HEK293 (cell line): ENCODE measurements around the gene PHLDB3.
A peak's percentile ranks its signal among the peaks of the same experiment; 100 is the strongest.

Experiments used
- CTCF ChIA-PET: fragments of 350-600 bp; formaldehyde crosslinking; extraction: SDS; loops from one replicate; lab custom pipeline; 2021; ENCODE audit warnings: antibody characterized with exemption; lab: Yijun Ruan, JAX
- POLR2A ChIA-PET: fragments of 300-600 bp; formaldehyde crosslinking; extraction: SDS; loops from one replicate; lab custom pipeline; 2020; ENCODE audit warnings: antibody characterized with exemption, inconsistent platforms; lab: Yijun Ruan, JAX
- H3K27ac ChIP-seq: fragments of 200-500 bp; sonication (Bioruptor generic); 2 replicates; pipeline ENCODE4 v1.5.1; 2014; ENCODE audit warnings: low read depth, low read length, control low read depth, inconsistent platforms; ENCODE audit errors: extremely low read depth
- H3K36me3 ChIP-seq, 2 experiments: fragments of 200-500 bp in 1 of 2; sonication (Bioruptor generic) in 1 of 2; 1 replicate in 1 of 2; 2 replicates in 1 of 2; pipeline ENCODE4 v1.5.1; 2014 to 2017; ENCODE audit warnings: inconsistent platforms in 2 of 2, low read length in 2 of 2; ENCODE audit not compliant: control insufficient read depth in 2 of 2, insufficient read depth in 1 of 2
- H3K4me1 ChIP-seq: fragments of 200-500 bp; sonication (Bioruptor generic); 2 replicates; pipeline ENCODE4 v1.5.1; 2014; ENCODE audit warnings: mild to moderate bottlenecking, low read length, inconsistent platforms; ENCODE audit not compliant: control insufficient read depth, insufficient read depth
- H3K4me3 ChIP-seq: 2 replicates; pipeline ENCODE4 v1.5.1; 2011; ENCODE audit warnings: low read depth, mild to moderate bottlenecking, control low read depth, low read length, moderate library complexity
- H3K9me3 ChIP-seq: fragments of 200-500 bp; sonication (Bioruptor generic); 2 replicates; pipeline ENCODE4 v1.5.1; 2014; ENCODE audit warnings: low read depth, low read length, inconsistent platforms; ENCODE audit not compliant: control insufficient read depth, insufficient read depth
- GLIS1 ChIP-seq: fragments of 450-650 bp; formaldehyde crosslinking; IDR thresholded peaks from 2 replicates; pipeline ENCODE4 v1.5.1; 2016; ENCODE audit warnings: missing biosample characterization, missing genetic modification characterization
- HOXA7 ChIP-seq: sonication (generic); formaldehyde crosslinking; IDR thresholded peaks from 2 replicates; pipeline ENCODE4 v1.8.1; 2022; ENCODE audit warnings: missing genetic modification reagents, borderline replicate concordance
- HOXD13 ChIP-seq: sonication (generic); formaldehyde crosslinking; IDR thresholded peaks from 2 replicates; pipeline ENCODE4 v1.8.0; 2022; ENCODE audit warnings: missing genetic modification reagents, borderline replicate concordance
- IKZF3 ChIP-seq: fragments of 450-650 bp; IDR thresholded peaks from 2 replicates; pipeline ENCODE4 v1.5.0; 2018; ENCODE audit warnings: missing biosample characterization, mild to moderate bottlenecking, missing genetic modification characterization, moderate library complexity
- MYNN ChIP-seq: fragments of 450-650 bp; formaldehyde crosslinking; IDR thresholded peaks from 2 replicates; pipeline ENCODE4 v1.5.1; 2016; ENCODE audit warnings: missing biosample characterization, missing genetic modification characterization, borderline replicate concordance
- MZF1 ChIP-seq: fragments of 450-650 bp; formaldehyde crosslinking; IDR thresholded peaks from 2 replicates; pipeline ENCODE4 v1.5.1; 2017; ENCODE audit warnings: missing biosample characterization, missing genetic modification characterization, borderline replicate concordance
- SALL2 ChIP-seq: fragments of 450-650 bp; formaldehyde crosslinking; IDR thresholded peaks from 2 replicates; pipeline ENCODE4 v1.5.0; 2017; ENCODE audit warnings: missing biosample characterization, mild to moderate bottlenecking, missing genetic modification characterization, borderline replicate concordance
- SCRT1 ChIP-seq: fragments of 450-650 bp; formaldehyde crosslinking; IDR thresholded peaks from 2 replicates; pipeline ENCODE4 v1.5.1; 2016; ENCODE audit warnings: missing biosample characterization, missing genetic modification characterization, borderline replicate concordance
- SCRT2 ChIP-seq: fragments of 450-650 bp; formaldehyde crosslinking; IDR thresholded peaks from 2 replicates; pipeline ENCODE4 v1.5.1; 2016; ENCODE audit warnings: missing biosample characterization, missing genetic modification characterization
- SP7 ChIP-seq: fragments of 450-650 bp; formaldehyde crosslinking; IDR thresholded peaks from 2 replicates; pipeline ENCODE4 v1.5.1; 2016; ENCODE audit warnings: missing biosample characterization, missing genetic modification characterization
- ZBTB17 ChIP-seq: fragments of 450-650 bp; formaldehyde crosslinking; IDR thresholded peaks from 2 replicates; pipeline ENCODE4 v1.5.1; 2016; ENCODE audit warnings: missing biosample characterization, missing genetic modification characterization
- ZBTB6 ChIP-seq: fragments of 450-650 bp; formaldehyde crosslinking; IDR thresholded peaks from 2 replicates; pipeline ENCODE4 v1.5.1; 2017; ENCODE audit warnings: missing biosample characterization, missing genetic modification characterization
- ZFP41 ChIP-seq: fragments of 450-650 bp; formaldehyde crosslinking; IDR thresholded peaks from 2 replicates; pipeline ENCODE4 v1.5.1; 2016; ENCODE audit warnings: missing biosample characterization, missing genetic modification characterization, borderline replicate concordance
- ZNF175 ChIP-seq: fragments of 450-650 bp; formaldehyde crosslinking; IDR thresholded peaks from 2 replicates; pipeline ENCODE4 v1.5.1; 2016; ENCODE audit warnings: missing biosample characterization, missing genetic modification characterization
- ZNF2 ChIP-seq: fragments of 450-650 bp; formaldehyde crosslinking; IDR thresholded peaks from 2 replicates; pipeline ENCODE4 v1.5.1; 2016; ENCODE audit warnings: missing biosample characterization, missing genetic modification characterization
- ZNF335 ChIP-seq: fragments of 450-650 bp; formaldehyde crosslinking; conservative IDR thresholded peaks from 2 replicates; pipeline ENCODE4 v1.5.1; 2016; ENCODE audit warnings: missing biosample characterization, missing genetic modification characterization
- ZNF350 ChIP-seq: fragments of 450-650 bp; formaldehyde crosslinking; IDR thresholded peaks from 2 replicates; pipeline ENCODE4 v1.5.0; 2017; ENCODE audit warnings: missing biosample characterization, mild to moderate bottlenecking, missing genetic modification characterization
- ZNF366 ChIP-seq: fragments of 450-650 bp; formaldehyde crosslinking; conservative IDR thresholded peaks from 2 replicates; pipeline ENCODE4 v1.5.1; 2016; ENCODE audit warnings: missing biosample characterization, missing genetic modification characterization
- ZNF394 ChIP-seq: fragments of 450-650 bp; formaldehyde crosslinking; IDR thresholded peaks from 2 replicates; pipeline ENCODE4 v1.5.1; 2016; ENCODE audit warnings: missing biosample characterization, missing genetic modification characterization, mild to moderate bottlenecking, moderate library complexity, borderline replicate concordance
- ZNF426 ChIP-seq: fragments of 450-650 bp; formaldehyde crosslinking; IDR thresholded peaks from 2 replicates; pipeline ENCODE4 v1.5.1; 2017; ENCODE audit warnings: missing biosample characterization, missing genetic modification characterization, mild to moderate bottlenecking, inconsistent platforms, moderate library complexity
- ZNF513 ChIP-seq: fragments of 450-650 bp; IDR thresholded peaks from 2 replicates; pipeline ENCODE4 v1.5.1; 2018; ENCODE audit warnings: missing biosample characterization, missing genetic modification characterization
- ZNF530 ChIP-seq: fragments of 450-650 bp; formaldehyde crosslinking; IDR thresholded peaks from 2 replicates; pipeline ENCODE4 v1.5.1; 2016; ENCODE audit warnings: low read depth, missing biosample characterization, missing genetic modification characterization
- ZNF561 ChIP-seq: fragments of 450-650 bp; IDR thresholded peaks from 2 replicates; pipeline ENCODE4 v1.5.1; 2018; ENCODE audit warnings: missing biosample characterization, missing genetic modification characterization, borderline replicate concordance
- ZNF571 ChIP-seq: fragments of 450-650 bp; formaldehyde crosslinking; IDR thresholded peaks from 2 replicates; pipeline ENCODE4 v1.5.0; 2017; ENCODE audit warnings: missing biosample characterization, missing genetic modification characterization
- ZNF596 ChIP-seq: fragments of 450-650 bp; IDR thresholded peaks from 2 replicates; pipeline ENCODE4 v1.5.0; 2018; ENCODE audit warnings: missing biosample characterization, mild to moderate bottlenecking, missing genetic modification characterization, moderate library complexity
- ZNF660 ChIP-seq: fragments of 450-650 bp; IDR thresholded peaks from 2 replicates; pipeline ENCODE4 v1.5.1; 2018; ENCODE audit warnings: missing biosample characterization, mild to moderate bottlenecking, missing genetic modification characterization
- ZNF830 ChIP-seq: fragments of 450-650 bp; IDR thresholded peaks from 2 replicates; pipeline ENCODE4 v1.5.0; 2018; ENCODE audit warnings: missing biosample characterization, missing genetic modification characterization, low read depth, mild to moderate bottlenecking, moderate library complexity
- ZXDB ChIP-seq: fragments of 450-650 bp; formaldehyde crosslinking; IDR thresholded peaks from 2 replicates; pipeline ENCODE4 v1.5.1; 2016; ENCODE audit warnings: missing biosample characterization, missing genetic modification characterization
- TF ChIP-seq, protein P1 (sequence below): fragments of 450-650 bp; formaldehyde crosslinking; IDR thresholded peaks from 2 replicates; pipeline ENCODE4 v1.5.1; 2016; ENCODE audit warnings: missing biosample characterization, missing genetic modification characterization
- TF ChIP-seq, protein P2 (sequence below): fragments of 450-650 bp; formaldehyde crosslinking; IDR thresholded peaks from 2 replicates; pipeline ENCODE4 v1.5.1; 2016; ENCODE audit warnings: missing biosample characterization, missing genetic modification characterization

The PHLDB3 gene

DNA sequence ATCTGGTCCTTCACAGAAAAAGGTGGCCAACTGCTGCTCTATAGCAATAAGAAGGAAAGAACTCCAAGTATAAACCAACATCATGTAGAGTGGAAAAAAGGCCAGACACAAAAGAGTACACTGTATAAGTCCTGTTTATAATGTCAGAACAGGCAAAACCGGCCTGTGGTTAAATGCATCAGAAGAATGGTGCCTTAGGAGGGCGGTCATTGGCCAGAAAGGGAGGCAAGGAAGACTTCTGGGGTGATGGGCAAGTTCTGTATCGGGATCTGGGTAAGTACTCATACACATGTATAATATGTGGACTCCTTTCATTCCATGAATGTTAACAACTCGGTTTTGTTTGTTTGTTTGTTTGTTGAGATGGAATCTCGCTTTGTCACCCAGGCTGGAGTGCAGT, 18.4 kb upstream of the PHLDB3 start:
- POLR2A ChIA-PET, result interaction anchor here (0.6 kb wide), 1 partner anchor 134 kb away, joined by 4 read pairs; no protein-coding TSS in a partner anchor
- CTCF ChIA-PET, result interaction anchor here (1.0 to 14.5 kb wide), 7 partner anchors 10 to 287 kb away, joined by 3 to 749 read pairs (median 9); partner anchors contain the start of gene ZNF575
- peaks cover 27% of the 10 kb centered on the region for H3K4me1 ChIP-seq

GRCh38 chr19:43519436-43520088, 15.0 kb upstream of the PHLDB3 start:
- Histone ChIP-seq H3K27ac (no peak overlapping the region), H3K4me3 (no peak overlapping the region), H3K36me3 (peaks cover 0 to 25% of the 10 kb centered on the region in 2 experiments; a peak in 1 of 3 replicates), H3K4me1 (peaks cover 3% of the 10 kb centered on the region; the same call in 1 of the 2 replicates), H3K9me3 (no peaks in the 10 kb centered on the region)
- ChIA-PET POLR2A (interaction anchor here (0.7 to 2.6 kb wide), 8 partner anchors 8 to 217 kb away, joined by 3 to 18 read pairs (median 4); partner anchors contain the start of gene ZNF575), CTCF (interaction anchor here (0.6 to 14.5 kb wide), 53 partner anchors 9 to 679 kb away, joined by 3 to 749 read pairs (median 4); partner anchors contain the start of genes ETHE1, IRGQ, LYPD3 and PHLDB3)
- peak; percentile 75 for TF ChIP-seq ZBTB17
- TF ChIP-seq ZNF830 (tag by site-specific recombination), result no peak
- TF ChIP-seq ZXDB (tag by site-specific recombination), result peak; percentile 48; the same call in 1 of the 2 replicates
- peak; percentile 68; the same call in 1 of the 2 replicates for TF ChIP-seq GLIS1
- peak; percentile 87 for TF ChIP-seq SCRT1 (tag by site-specific recombination)
- TF ChIP-seq SCRT2 (tag by site-specific recombination), result peak; percentile 97
- peak; percentile 82 for TF ChIP-seq ZNF366
- TF ChIP-seq MZF1 (tag by site-specific recombination), result no peak
- no peak for TF ChIP-seq ZNF530 (tag by site-specific recombination)
- peak; percentile 97 for TF ChIP-seq ZNF660
- no peak for TF ChIP-seq ZNF350
- TF ChIP-seq, protein P1, sequence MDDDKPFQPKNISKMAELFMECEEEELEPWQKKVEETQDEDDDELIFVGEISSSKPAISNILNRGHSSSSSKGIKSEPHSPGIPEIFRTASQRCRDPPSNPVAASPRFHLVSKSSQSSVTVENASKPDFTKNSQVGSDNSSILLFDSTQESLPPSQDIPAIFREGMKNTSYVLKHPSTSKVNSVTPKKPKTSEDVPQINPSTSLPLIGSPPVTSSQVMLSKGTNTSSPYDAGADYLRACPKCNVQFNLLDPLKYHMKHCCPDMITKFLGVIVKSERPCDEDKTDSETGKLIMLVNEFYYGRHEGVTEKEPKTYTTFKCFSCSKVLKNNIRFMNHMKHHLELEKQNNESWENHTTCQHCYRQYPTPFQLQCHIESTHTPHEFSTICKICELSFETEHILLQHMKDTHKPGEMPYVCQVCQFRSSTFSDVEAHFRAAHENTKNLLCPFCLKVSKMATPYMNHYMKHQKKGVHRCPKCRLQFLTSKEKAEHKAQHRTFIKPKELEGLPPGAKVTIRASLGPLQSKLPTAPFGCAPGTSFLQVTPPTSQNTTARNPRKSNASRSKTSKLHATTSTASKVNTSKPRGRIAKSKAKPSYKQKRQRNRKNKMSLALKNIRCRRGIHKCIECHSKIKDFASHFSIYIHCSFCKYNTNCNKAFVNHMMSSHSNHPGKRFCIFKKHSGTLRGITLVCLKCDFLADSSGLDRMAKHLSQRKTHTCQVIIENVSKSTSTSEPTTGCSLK (tag by site-specific recombination), result no peak
- TF ChIP-seq ZNF2, result peak; percentile 74; the same call in 1 of the 2 replicates
- TF ChIP-seq, protein P2, sequence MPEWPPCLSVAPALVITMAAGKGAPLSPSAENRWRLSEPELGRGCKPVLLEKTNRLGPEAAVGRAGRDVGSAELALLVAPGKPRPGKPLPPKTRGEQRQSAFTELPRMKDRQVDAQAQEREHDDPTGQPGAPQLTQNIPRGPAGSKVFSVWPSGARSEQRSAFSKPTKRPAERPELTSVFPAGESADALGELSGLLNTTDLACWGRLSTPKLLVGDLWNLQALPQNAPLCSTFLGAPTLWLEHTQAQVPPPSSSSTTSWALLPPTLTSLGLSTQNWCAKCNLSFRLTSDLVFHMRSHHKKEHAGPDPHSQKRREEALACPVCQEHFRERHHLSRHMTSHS, result no peak
- TF ChIP-seq MYNN (tag by site-specific recombination), result no peak
- TF ChIP-seq ZNF561 (tag by site-specific recombination), result peak; percentile 50; the same call in 1 of the 2 replicates
- TF ChIP-seq SP7, result peak; percentile 55; the same call in 1 of the 2 replicates
- TF ChIP-seq ZNF335 (tag by site-specific recombination), result 0 out of 2 replicates have a peak, but pooled peaks have one; percentile 21
- no peak for TF ChIP-seq SALL2
- TF ChIP-seq ZNF175 (tag by site-specific recombination), result no peak
- no peak for TF ChIP-seq ZNF596 (tag by site-specific recombination)

More for the DNA sequence above, 18.4 kb upstream of the PHLDB3 start:
- H3K9me3 ChIP-seq, result no peaks in the 10 kb centered on the region
- no peak for TF ChIP-seq HOXA7 (CRISPR knock-in tag)
- TF ChIP-seq ZXDB (tag by site-specific recombination), result no peak
- TF ChIP-seq ZNF335 (tag by site-specific recombination), result no peak
- no peak for TF ChIP-seq ZNF394 (tag by site-specific recombination)
- TF ChIP-seq ZNF426, result no peak
- TF ChIP-seq IKZF3 (tag by site-specific recombination), result no peak
- no peak for TF ChIP-seq ZBTB6 (tag by site-specific recombination)
- TF ChIP-seq ZNF571 (tag by site-specific recombination), result no peak
- no peak for TF ChIP-seq ZFP41 (tag by site-specific recombination)
- no peak for TF ChIP-seq HOXD13 (CRISPR knock-in tag)
- TF ChIP-seq ZNF513 (tag by site-specific recombination), result no peak
- no peak overlapping the region for H3K4me3 ChIP-seq
- H3K27ac ChIP-seq, result no peak overlapping the region
- H3K36me3 ChIP-seq, result peaks cover 0 to 18% of the 10 kb centered on the region in 2 experiments; a peak in 1 of 3 replicates
